NCI-H524 (cell line): ENCODE data around the gene TEX9.
"Not testable (repeated sequence)": the region's sequence is repeated elsewhere in the genome, so short reads cannot be mapped to it uniquely, and the experiment has no call there.

Experiments used
- DNase-seq, 2 experiments: peaks; one replicate each; lab custom pipeline; 2025; lab: John Stamatoyannopoulos, UW

Gene TEX9

DNA sequence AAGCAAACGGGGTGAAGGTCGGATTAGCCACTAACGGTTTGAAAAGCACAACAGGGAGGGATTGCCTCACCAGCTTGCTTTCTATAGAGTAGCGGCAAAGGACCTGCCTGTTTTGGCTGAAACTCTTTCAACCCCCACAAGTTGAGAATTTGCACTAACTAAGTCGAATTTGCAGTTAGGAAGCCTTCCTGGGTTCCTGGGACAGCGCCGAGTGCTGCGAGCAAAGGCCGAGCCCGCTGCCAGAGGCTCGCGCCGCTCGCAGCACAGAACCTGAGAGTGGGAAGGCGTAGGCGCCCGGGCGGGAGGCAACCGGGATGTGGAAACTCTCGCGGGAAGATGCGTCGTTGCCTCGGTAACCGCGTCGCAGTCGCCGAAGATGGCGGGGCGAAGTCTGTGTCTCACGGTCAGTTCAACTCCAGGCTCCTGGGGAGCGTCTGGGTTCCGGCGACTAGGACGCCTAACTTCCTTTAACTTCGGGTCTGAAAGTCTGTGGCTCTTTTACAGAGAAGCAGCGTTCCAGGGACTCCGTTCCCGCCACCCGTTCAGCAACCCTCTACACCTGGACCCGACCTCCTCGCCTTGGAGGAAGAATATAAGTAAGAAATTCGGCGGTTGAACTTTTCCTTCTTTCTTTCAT, at the start of gene TEX9:
Gene TEX9 (plus strand): TSS at position 352 of the 637 bp plus-strand sequence. CDS start 25 bp downstream, at position 377.
- peak; percentile 79 to 91 for DNase-seq

DNA sequence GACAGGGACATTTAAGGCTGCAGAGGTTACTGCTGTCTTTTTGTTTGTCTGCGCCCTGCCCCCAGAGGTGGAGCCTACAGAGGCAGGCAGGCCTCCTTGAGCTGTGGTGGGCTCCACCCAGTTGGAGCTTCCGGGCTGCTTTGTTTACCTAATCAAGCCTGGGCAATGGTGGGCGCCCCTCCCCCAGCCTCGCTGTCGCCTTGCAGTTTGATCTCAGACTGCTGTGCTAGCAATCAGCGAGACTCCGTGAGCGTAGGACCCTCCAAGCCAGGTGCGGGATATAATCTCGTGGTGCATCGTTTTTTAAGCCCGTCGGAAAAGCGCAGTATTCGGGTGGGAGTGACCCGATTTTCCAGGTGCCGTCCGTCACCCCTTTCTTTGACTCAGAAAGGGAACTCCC, 48.7 kb upstream of the TEX9 start:
- DNase-seq, result not testable (repeated sequence)

DNA sequence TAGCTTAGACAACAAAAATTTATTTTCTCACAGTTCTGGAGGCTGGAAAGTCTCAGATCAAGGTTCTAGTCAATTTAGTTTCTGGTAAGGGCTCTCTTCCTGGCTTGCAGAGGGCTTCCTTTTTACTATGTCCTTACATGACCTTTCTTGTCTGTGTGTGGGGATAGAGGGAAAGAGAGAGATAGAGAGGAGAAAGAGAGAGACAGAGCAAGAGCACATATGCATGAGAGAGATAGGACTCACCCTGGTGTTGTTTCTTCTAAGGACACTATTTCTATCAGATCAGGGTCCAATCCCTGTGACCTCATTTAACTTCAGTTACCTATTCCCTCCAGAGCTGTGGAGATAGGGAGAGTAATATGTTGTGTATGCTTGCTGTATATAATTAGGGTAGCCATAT, 44.9 kb upstream of the TEX9 start:
- no peak for DNase-seq

GRCh38 chr15:56320861-56321260, 44.4 kb upstream of the TEX9 start:
- no peak for DNase-seq

- no peak for DNase-seq
These were observed 42.8 kb upstream of the TEX9 start for GRCh38 chr15:56322444-56322843.

DNA sequence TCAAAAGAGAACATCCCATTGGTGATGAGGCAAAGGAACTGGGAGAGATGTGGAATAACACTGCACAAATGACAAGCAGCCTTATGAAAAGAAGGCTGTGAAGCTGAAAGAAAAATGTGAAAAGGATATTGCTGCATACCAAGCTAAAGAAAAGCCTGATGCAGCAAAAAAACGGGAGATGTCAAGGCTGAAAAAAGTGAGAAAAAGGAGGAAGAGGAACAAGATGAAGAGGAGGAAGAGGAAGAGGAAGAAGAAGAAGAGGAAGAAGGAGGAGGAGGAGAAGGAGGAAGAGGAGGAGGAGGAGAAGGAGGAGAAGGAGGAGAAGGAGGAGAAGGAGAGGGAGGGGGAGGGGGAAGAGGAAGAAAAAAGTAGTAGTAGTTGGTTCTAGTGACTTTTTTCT, 41.8 kb upstream of the TEX9 start:
- DNase-seq, result no peak

DNA sequence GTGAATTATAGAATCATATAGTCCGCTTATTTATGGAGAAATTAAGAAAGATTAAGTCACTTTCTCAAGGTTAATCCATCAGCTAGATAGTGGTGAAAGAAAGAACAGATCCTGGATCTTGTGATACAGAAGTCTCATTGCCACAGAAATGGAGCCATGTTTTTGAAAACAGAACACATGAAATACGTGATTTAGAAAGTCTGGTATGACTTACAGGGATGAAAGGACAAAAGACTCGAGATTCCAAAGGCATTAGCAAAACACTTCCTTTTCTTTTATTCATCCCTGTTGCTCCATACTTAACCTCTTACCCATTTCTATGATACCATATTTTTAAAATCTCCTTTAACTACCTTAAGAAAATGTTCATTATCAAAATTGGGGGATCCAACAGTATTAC, 40.0 kb upstream of the TEX9 start:
- DNase-seq, result no peak

GRCh38 chr15:56327721-56328502, 37.3 kb upstream of the TEX9 start:
- no peak for DNase-seq

DNA sequence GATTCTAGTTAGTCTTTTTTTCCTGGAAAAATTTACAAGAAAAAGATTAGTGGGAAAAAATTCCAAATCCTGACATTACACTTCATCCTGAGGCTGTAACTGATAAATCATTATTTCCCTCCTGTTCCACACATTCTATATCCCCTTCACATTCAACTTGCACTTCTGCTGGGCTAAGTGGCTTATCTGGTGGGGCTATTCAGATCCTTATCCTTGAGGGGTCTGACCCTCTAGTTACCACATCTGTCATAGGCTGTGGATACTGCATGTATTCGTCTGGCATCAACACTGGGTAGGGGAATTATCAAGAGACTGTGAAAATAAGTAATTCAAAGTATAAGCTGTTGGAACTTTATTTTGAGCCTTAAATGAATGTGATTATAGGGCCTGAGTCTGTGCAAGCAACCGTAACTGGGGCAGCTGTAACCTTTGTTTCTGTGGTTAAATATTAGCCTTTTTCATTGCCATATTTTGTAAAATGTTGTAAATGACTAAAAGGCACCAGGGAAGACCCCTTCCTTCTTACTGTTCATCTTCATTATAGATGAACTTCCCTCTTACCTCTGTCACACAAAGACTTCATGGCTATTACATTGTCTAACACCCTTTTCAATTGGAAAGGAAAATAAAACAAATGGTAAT, 28.0 kb upstream of the TEX9 start:
- DNase-seq, result peak; percentile 90 to 95

- no peak for DNase-seq
These were observed 25.6 kb upstream of the TEX9 start for GRCh38 chr15:56339594-56339993.

DNA sequence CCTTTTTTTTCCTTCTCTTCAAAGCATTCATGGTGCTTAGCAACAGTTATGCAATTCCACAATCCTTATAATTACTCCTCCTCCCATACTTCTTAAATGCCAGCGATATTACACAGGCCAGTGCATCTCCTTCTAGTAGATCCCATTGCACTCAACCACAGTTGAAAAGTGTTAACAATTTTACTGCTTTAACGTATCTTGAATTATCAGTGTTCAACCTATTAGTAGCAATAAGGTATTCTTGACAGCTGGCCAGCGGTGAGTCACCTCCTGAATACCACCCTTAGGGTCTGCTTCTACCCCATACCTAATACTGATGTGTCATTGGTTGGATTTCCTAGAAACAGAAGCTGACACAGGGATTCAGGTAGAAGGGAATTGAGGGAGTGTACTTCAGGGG, 24.0 kb upstream of the TEX9 start:
- DNase-seq, result no peak

DNA sequence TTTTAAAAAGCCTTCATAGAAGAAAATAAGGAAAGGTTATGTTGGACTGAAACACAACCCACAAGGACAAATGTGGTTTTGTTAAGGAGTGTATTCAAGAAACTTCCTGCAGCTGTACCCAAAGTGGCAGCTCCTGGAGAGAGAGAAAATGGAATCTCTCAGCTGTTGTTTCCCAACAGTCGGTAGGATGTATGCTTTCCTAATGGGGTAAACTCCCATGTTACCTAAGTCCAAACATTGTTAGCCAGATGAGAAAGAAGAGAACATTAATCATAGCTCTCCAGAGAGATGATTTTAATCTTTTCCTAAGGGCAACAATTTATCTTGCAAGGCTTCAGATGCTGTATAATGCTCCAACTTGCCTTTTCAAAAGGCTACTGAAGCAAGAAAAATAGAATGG, 22.6 kb upstream of the TEX9 start:
- no peak for DNase-seq

DNA sequence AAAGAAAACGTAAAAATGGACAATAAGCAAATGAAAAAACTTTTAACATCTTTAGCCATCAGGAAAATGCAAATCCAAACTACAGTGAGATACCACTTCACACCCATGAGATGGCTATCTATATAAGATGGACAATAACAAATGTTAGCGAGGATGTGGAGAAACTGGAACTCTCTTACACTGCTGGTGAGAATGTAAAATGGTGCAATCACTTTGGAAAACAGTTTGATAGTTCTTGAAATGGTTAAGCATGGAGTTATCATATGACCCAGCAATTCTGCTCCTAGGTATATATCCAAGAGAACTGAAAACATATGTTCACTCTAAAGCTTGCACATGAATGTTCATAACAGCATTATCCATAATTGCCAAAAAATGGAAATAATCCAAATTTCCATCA, 21.3 kb upstream of the TEX9 start:
- no peak for DNase-seq

GRCh38 chr15:56344336-56344735, 20.9 kb upstream of the TEX9 start:
- no peak for DNase-seq

DNA sequence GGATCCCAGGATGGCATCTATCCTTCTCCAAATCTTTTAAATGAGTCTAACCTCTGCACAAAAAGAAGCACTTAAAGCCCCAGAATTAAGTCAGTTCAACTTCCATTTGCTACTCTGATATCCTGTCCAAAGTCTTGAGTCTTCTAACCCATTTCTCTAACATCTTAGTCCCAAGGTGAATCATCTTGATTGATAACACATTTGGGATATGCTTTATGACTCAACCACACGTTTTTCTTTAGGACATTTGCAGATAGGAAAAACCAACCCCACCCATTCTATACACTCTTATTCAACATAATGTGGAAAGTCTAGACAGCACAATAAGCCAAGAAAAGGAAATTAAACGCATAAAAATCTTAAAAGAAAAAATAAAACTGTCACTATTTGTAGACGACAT, 18.8 kb upstream of the TEX9 start:
- DNase-seq, result no peak

GRCh38 chr15:56349554-56349953, 15.7 kb upstream of the TEX9 start:
- no peak for DNase-seq

GRCh38 chr15:56351353-56351752, 13.9 kb upstream of the TEX9 start:
- DNase-seq, result no peak

DNA sequence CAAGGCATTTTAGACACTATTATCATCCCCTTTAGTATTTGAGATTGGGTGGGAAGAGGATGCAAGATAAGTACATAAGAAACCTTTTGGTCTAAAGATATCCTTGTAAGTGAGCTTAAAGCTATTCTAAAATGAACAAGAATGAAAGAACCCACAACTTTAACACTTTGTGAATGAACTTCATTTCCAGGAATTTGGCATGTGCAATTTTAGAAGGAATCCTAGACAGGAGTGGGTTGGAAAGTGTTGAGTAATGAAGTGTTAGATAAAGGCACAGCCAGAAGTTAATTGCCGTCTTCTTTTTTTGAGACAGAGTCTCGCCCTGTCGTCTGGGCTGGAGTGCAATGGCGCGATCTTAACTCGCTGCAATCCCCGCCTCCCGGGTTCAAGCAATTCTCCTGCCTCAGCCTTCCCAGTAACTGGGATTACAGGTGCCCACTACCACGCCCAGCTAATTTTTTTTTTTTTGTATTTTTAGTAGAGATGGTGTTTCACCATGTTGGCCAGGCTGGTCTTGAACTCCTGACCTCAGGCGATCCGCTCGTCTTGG, 13.2 kb upstream of the TEX9 start:
- no peak for DNase-seq

DNA sequence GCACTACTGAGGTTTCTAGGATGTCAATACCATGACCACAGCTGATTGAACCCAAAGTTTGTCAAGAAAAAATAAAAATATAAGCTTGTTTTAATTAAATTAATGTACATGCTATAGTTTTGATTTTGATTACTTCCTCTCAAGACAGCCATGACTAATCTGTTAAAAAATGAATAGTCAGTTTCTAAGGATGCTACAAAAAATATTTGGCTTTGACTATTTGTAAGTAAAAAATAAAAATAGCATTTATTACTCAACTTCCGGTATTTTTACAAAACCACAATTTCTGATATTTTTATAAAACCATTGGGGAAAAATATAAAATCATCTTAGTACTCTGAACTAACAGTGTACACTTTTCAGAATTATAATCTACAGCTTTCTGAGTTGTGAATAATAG, 12.1 kb upstream of the TEX9 start:
- no peak for DNase-seq

- DNase-seq, result no peak
These were observed 11.5 kb upstream of the TEX9 start for GRCh38 chr15:56353740-56354139.

- no peak for DNase-seq
These were observed 8.6 kb upstream of the TEX9 start for GRCh38 chr15:56356616-56357015.

- no peak for DNase-seq
These were observed 6.6 kb upstream of the TEX9 start for GRCh38 chr15:56358604-56359003.

DNA sequence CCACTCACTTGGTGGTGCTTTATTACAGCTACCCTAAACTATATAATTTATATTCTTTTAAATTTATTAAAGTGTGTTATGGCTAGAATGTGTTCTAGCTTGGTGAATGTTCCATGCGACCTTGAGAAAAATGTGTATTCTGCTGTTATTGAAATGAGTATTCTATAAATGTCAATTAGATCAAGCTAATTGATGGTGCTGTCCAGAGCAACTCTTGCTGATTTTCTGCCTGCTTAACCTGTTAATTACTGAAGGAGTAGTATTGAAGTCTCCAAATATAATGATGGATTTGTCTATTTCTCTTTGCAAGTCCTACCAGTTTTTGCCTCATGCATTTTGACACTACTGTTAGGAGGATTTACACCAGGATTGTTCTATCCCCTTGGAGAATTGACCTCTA, 3.2 kb upstream of the TEX9 start:
- no peak for DNase-seq
